ENCODE results near the gene TMEM256. TPM values are rescaled to one million over a fixed set of nuclear protein-coding genes. Genes with fewer than 3 reads are reported as not detected.

The TMEM256 gene
- total and polyA plus RNA-seq, 9 of the 15 experiments (the other 6 are each of a cell fraction or from before 2014, with no cell fraction given) = 43.4 to 177 (median 68.5) TPM

DNA sequence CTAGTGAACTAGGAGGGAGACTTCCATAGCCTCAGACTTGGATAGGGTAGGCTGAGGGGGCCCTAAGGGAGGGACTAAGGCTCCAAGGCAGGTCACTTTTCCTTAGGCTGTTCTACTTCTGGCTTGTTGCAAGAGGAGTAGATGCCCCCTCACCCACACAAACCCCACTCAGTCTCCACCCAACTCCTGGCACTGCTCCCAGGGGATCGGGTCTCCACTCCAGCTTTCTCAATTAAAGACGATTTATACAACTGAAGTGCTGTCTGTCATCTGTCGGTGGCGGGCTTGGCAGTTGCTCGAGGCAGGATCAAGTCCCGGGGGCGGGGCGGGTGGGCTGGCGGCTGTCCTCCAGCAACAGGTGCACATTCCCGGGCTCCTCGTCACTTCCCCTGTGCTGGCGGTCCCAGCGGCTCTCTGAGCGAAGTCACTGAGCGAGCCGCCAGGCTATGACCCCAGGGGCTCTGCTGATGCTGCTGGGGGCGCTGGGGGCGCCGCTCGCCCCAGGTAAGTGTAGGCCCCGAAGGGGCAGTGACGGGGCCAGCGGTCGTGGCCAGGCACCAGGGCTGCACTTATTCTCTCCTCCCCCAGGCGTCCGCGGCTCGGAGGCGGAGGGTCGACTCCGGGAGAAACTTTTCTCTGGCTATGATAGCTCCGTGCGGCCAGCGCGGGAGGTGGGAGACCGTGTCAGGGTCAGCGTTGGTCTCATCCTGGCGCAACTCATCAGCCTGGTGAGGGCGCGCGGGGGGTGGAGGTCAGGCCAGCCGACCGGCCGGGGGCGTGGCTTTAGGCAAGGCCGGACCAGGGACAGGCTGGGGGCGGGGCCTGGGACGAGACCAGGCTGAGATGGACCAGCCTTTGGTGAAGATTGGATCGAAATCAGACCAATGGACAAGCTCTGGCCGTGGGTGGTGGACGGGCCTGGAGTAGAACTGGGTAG is 41.1 kb upstream of the TMEM256 start, which contains the start of gene CHRNB1:
Gene CHRNB1 (plus strand): TSS at position 380 of the 937 bp plus-strand sequence. CDS start 67 bp downstream, at position 447.
- Histone ChIP-seq H3K79me2 (ENCODE audit: control insufficient read depth, insufficient read depth, low read length) (no peaks in the 10 kb centered on the region), H3K9me1 (ENCODE audit: control insufficient read depth, insufficient read depth, low read length) (peaks cover 3% of the 10 kb centered on the region), H3K36me3 (ENCODE audit: control insufficient read depth, insufficient read depth, low read length) (no peaks in the 10 kb centered on the region), H4K20me1 (replicated peaks; ENCODE audit: control insufficient read depth, insufficient read depth, low read length) (no peaks in the 10 kb centered on the region), H3K9me3 (replicated peaks; ENCODE audit: control insufficient read depth, insufficient read depth, low read depth, low read length) (no peaks in the 10 kb centered on the region), H3K4me3 (peak within 1 kb of the TSS; percentile 35), H3K27me3 (ENCODE audit: control insufficient read depth in 2 of 2, insufficient read depth in 2 of 2, low read length in 2 of 2) (no peaks in the 10 kb centered on the region), H3K4me1 (replicated peaks in 1 of 2; ENCODE audit: control insufficient read depth in 2 of 2, insufficient read depth in 2 of 2, low read length in 2 of 2) (peaks cover 15 to 46% of the 10 kb centered on the region in 2 experiments; a peak in 4 of 5 replicates), H3K27ac (ENCODE audit: extremely low read depth, low read depth, low read length) (peak within 1 kb of the TSS; percentile 30; the same call in 2 of the 3 replicates), H3K4me2 (ENCODE audit: insufficient read depth, low read length) (peak within 1 kb of the TSS; percentile 65), H2AFZ (ENCODE audit: low read depth, low read length) (peak within 1 kb of the TSS; percentile 86), H3K9ac (ENCODE audit: insufficient read depth in 1 of 2, low read depth in 2 of 2, low read length in 2 of 2) (peak within 1 kb of the TSS; percentile 41 to 89; a peak in 3 of 4 replicates)
- ATAC-seq (peak; percentile 94), DNase-seq (ENCODE audit: extremely low read depth in 1 of 4, low spot score in 3 of 4) (peak; percentile 88 to 90 (median 90)), FAIRE-seq (peak; percentile 83)
- intact Hi-C loops (cut with micrococcal nuclease) (no loop called here), in situ Hi-C loops (cut with MboI) (no loop called here)
- ChIA-PET POLR2A (interaction anchor here (0.6 to 1.7 kb wide), 6 partner anchors 10 to 235 kb away, joined by 3 to 7 read pairs (median 3); partner anchors contain the start of gene POLR2A), CTCF (ENCODE audit: low intra/inter-chr PET ratio) (no interaction called here)
- 10% methylated on average over 22 of the region's 51 CpGs for WGBS (ENCODE audit: insufficient coverage, low coverage, missing lambda C conversion rate)
- no TSS peak for BruUV-seq (replicated peaks)
- no peak for TF ChIP-seq ZKSCAN8 (CRISPR knock-in tag; IDR thresholded peaks at IDR 0.05)
- TF ChIP-seq, protein P1, sequence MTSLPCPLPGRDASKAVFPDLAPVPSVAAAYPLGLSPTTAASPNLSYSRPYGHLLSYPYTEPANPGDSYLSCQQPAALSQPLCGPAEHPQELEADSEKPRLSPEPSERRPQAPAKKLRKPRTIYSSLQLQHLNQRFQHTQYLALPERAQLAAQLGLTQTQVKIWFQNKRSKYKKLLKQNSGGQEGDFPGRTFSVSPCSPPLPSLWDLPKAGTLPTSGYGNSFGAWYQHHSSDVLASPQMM (CRISPR knock-in tag; IDR thresholded peaks at IDR 0.05) = no peak
- TF ChIP-seq, protein P2, sequence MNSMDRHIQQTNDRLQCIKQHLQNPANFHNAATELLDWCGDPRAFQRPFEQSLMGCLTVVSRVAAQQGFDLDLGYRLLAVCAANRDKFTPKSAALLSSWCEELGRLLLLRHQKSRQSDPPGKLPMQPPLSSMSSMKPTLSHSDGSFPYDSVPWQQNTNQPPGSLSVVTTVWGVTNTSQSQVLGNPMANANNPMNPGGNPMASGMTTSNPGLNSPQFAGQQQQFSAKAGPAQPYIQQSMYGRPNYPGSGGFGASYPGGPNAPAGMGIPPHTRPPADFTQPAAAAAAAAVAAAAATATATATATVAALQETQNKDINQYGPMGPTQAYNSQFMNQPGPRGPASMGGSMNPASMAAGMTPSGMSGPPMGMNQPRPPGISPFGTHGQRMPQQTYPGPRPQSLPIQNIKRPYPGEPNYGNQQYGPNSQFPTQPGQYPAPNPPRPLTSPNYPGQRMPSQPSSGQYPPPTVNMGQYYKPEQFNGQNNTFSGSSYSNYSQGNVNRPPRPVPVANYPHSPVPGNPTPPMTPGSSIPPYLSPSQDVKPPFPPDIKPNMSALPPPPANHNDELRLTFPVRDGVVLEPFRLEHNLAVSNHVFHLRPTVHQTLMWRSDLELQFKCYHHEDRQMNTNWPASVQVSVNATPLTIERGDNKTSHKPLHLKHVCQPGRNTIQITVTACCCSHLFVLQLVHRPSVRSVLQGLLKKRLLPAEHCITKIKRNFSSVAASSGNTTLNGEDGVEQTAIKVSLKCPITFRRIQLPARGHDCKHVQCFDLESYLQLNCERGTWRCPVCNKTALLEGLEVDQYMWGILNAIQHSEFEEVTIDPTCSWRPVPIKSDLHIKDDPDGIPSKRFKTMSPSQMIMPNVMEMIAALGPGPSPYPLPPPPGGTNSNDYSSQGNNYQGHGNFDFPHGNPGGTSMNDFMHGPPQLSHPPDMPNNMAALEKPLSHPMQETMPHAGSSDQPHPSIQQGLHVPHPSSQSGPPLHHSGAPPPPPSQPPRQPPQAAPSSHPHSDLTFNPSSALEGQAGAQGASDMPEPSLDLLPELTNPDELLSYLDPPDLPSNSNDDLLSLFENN (IDR thresholded peaks at IDR 0.05; ENCODE audit: low read depth in 2 of 2, low read length in 2 of 2) = peak in 1 of 2 experiments; percentile 52; a peak in 1 of 4 replicates
- TF ChIP-seq NFE2 (IDR thresholded peaks at IDR 0.05; ENCODE audit: low read depth) = no peak
- no peak for TF ChIP-seq EP300 (IDR thresholded peaks at IDR 0.05; ENCODE audit: low read length)
- peak in 1 of 2 experiments; percentile 63; a peak in 1 of 4 replicates for TF ChIP-seq KDM4B (IDR thresholded peaks at IDR 0.05; ENCODE audit: borderline replicate concordance in 2 of 2, low read depth in 1 of 2)
- TF ChIP-seq, protein P3, sequence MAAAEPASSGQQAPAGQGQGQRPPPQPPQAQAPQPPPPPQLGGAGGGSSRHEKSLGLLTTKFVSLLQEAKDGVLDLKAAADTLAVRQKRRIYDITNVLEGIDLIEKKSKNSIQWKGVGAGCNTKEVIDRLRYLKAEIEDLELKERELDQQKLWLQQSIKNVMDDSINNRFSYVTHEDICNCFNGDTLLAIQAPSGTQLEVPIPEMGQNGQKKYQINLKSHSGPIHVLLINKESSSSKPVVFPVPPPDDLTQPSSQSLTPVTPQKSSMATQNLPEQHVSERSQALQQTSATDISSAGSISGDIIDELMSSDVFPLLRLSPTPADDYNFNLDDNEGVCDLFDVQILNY (CRISPR knock-in tag; IDR thresholded peaks at IDR 0.05) = no peak
- TF ChIP-seq MCM7 (IDR thresholded peaks at IDR 0.05) = no peak
- 0 out of 2 replicates have a peak, but pooled peaks have one; percentile 4 for TF ChIP-seq JUND (IDR thresholded peaks at IDR 0.05; ENCODE audit: borderline replicate concordance, low read depth, low read length)
- no peak for TF ChIP-seq JUND (tag; IDR thresholded peaks at IDR 0.05; ENCODE audit: borderline replicate concordance, low read depth, low read length)
- peak; percentile 19 to 31; a peak in 3 of 4 replicates for TF ChIP-seq MAZ (CRISPR knock-in tag; conservative IDR thresholded peaks at IDR 0.05 in 1 of 2, IDR thresholded peaks at IDR 0.05 in 1 of 2)
